Measurements from ENCODE around the gene PRKCA.
A peak's percentile ranks its signal among the peaks of the same experiment; 100 is the strongest.

PRKCA gene

DNA sequence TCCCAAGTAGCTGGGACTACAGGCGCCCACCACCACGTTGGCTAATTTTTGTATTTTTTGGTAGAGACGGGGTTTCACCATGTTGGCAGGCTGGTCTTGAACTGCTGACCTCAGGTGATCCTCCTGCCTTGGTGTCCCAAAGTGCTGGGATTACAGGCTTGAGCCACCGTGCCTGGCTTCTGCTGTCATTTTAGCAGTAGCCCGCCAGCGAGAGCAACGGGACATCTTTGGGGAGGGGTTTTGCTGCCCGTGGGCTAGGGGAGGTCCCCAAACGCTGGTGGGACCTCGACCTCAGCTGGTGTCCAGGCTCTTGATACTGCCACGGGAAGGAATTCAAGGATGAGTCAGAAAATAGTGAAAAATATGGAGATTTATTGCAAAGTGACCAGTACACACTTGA lies 424.4 kb downstream of the PRKCA start:
- TF ChIP-seq, protein P1, sequence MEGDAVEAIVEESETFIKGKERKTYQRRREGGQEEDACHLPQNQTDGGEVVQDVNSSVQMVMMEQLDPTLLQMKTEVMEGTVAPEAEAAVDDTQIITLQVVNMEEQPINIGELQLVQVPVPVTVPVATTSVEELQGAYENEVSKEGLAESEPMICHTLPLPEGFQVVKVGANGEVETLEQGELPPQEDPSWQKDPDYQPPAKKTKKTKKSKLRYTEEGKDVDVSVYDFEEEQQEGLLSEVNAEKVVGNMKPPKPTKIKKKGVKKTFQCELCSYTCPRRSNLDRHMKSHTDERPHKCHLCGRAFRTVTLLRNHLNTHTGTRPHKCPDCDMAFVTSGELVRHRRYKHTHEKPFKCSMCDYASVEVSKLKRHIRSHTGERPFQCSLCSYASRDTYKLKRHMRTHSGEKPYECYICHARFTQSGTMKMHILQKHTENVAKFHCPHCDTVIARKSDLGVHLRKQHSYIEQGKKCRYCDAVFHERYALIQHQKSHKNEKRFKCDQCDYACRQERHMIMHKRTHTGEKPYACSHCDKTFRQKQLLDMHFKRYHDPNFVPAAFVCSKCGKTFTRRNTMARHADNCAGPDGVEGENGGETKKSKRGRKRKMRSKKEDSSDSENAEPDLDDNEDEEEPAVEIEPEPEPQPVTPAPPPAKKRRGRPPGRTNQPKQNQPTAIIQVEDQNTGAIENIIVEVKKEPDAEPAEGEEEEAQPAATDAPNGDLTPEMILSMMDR (IDR thresholded peaks at IDR 0.05), result no peak
- no peak for TF ChIP-seq ZFX (IDR thresholded peaks at IDR 0.05; ENCODE audit: borderline replicate concordance)
- H3K27ac ChIP-seq, result no peak overlapping the region

- H3K27ac ChIP-seq, result no peak overlapping the region
These were observed 425.5 kb downstream of the PRKCA start for GRCh38 chr17:66727634-66728570.

GRCh38 chr17:66730461-66730923 lies 428.1 kb downstream of the PRKCA start:
- no peak overlapping the region for H3K27ac ChIP-seq
- TF ChIP-seq ZFX (IDR thresholded peaks at IDR 0.05; ENCODE audit: borderline replicate concordance), result no peak
- TF ChIP-seq, protein P1 (IDR thresholded peaks at IDR 0.05), result no peak

More at GRCh38 chr17:66727634-66728570, 425.5 kb downstream of the PRKCA start:
- no peak for TF ChIP-seq ZFX (IDR thresholded peaks at IDR 0.05; ENCODE audit: borderline replicate concordance)
- TF ChIP-seq, protein P1 (IDR thresholded peaks at IDR 0.05), result peak; percentile 78

GRCh38 chr17:66733759-66734158 lies 431.3 kb downstream of the PRKCA start:
- TF ChIP-seq ZFX (IDR thresholded peaks at IDR 0.05; ENCODE audit: borderline replicate concordance), result no peak
- TF ChIP-seq, protein P1 (IDR thresholded peaks at IDR 0.05), result no peak
- H3K27ac ChIP-seq, result no peak overlapping the region

DNA sequence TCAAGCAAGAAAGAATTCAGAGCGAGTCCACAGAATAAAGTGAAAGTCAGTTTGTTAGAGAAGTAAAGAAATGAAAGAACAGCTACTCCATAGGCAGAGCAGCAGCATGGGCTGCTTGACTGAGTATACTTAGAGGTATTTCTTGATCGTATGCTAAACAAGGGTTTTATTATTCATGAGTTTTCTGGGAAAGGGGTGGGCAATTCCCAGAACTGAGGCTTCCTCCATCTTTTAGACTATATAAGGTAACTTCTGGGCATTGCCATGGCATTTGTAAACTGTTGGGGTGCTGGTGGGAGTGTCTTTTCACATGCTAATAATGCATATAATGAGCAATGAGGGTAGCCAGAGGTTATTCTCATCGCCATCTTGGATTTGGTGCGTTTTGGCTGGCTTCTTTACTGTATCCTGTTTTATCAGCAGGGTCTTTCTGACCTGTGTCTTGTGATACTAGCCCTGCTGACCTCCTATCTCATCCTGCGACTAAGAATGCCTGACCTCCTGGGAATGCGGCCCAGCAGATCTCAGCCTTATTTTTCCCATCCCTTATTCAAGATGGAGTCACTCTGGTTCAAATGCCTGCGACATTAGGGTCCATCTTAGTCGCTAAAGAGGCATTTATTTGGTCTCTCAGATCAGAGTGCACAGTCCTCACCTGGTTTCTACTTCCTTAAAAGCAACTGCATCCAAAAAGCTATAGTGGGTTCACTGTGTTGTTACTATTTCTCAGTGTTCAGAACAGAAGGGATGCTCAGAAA lies 432.0 kb downstream of the PRKCA start:
- H3K27ac ChIP-seq, result no peak overlapping the region
- TF ChIP-seq ZFX (IDR thresholded peaks at IDR 0.05; ENCODE audit: borderline replicate concordance), result no peak
- TF ChIP-seq, protein P1 (IDR thresholded peaks at IDR 0.05), result no peak

GRCh38 chr17:66737524-66737923 lies 435.1 kb downstream of the PRKCA start:
- TF ChIP-seq ZFX (IDR thresholded peaks at IDR 0.05; ENCODE audit: borderline replicate concordance), result no peak
- TF ChIP-seq, protein P1 (IDR thresholded peaks at IDR 0.05), result no peak

More at GRCh38 chr17:66737524-66737923, 435.1 kb downstream of the PRKCA start:
- no peak overlapping the region for H3K27ac ChIP-seq
